Measurements from ENCODE around the gene PASK.
A peak's percentile ranks its signal among the peaks of the same experiment; 100 is the strongest.

PASK gene

GRCh38 chr2:241180495-241180894 is 31.2 kb upstream of the PASK start:
- no peak for DNase-seq (ENCODE audit: low read depth in 2 of 2)

- peak in 1 of 2 donors; percentile 8 for DNase-seq (ENCODE audit: low read depth in 2 of 2)
These were observed 30.6 kb upstream of the PASK start for GRCh38 chr2:241179899-241180298.

GRCh38 chr2:241178961-241179360 is 29.7 kb upstream of the PASK start:
- no peak for DNase-seq (ENCODE audit: low read depth in 2 of 2)

GRCh38 chr2:241177526-241178334 is 28.5 kb upstream of the PASK start:
- no peak for DNase-seq (ENCODE audit: low read depth in 2 of 2)

GRCh38 chr2:241173557-241173956 is 24.3 kb upstream of the PASK start:
- DNase-seq (ENCODE audit: low read depth in 2 of 2): no peak

- no peak for DNase-seq (ENCODE audit: low read depth in 2 of 2)
These were observed 19.1 kb upstream of the PASK start for GRCh38 chr2:241168366-241168765.

GRCh38 chr2:241163601-241164118 is 14.4 kb upstream of the PASK start:
- DNase-seq (ENCODE audit: low read depth in 2 of 2): no peak

GRCh38 chr2:241161646-241162281 is 12.5 kb upstream of the PASK start:
- DNase-seq (ENCODE audit: low read depth in 2 of 2): no peak

- DNase-seq (ENCODE audit: low read depth in 2 of 2): no peak
These were observed 11.0 kb upstream of the PASK start for GRCh38 chr2:241160318-241160717.

- no peak for DNase-seq (ENCODE audit: low read depth in 2 of 2)
These were observed 9.8 kb upstream of the PASK start for GRCh38 chr2:241159116-241159515.

- no peak for DNase-seq (ENCODE audit: low read depth in 2 of 2)
These were observed 9.3 kb upstream of the PASK start for GRCh38 chr2:241158546-241158900.

- no peak for DNase-seq (ENCODE audit: low read depth in 2 of 2)
These were observed 8.7 kb upstream of the PASK start for GRCh38 chr2:241157841-241158545.

GRCh38 chr2:241156971-241157441 is 7.7 kb upstream of the PASK start:
- DNase-seq (ENCODE audit: low read depth in 2 of 2): no peak

- no peak for DNase-seq (ENCODE audit: low read depth in 2 of 2)
These were observed 6.7 kb upstream of the PASK start for GRCh38 chr2:241155936-241156335.

GRCh38 chr2:241154915-241155314 is 5.6 kb upstream of the PASK start:
- DNase-seq (ENCODE audit: low read depth in 2 of 2): peak in 1 of 2 donors; percentile 29

- no peak for DNase-seq (ENCODE audit: low read depth in 2 of 2)
These were observed 4.3 kb upstream of the PASK start for GRCh38 chr2:241153616-241154015.

GRCh38 chr2:241151934-241152660 is 2.8 kb upstream of the PASK start:
- no peak for DNase-seq (ENCODE audit: low read depth in 2 of 2)

- DNase-seq (ENCODE audit: low read depth in 2 of 2): no peak
These were observed 1.6 kb upstream of the PASK start for GRCh38 chr2:241150660-241151530.

GRCh38 chr2:241149925-241150659 is 820 bp upstream of the PASK start, which contains the start of gene PPP1R7:
PPP1R7 (plus strand) TSS chr2:241150467; CDS start chr2:241150496, 29 bp downstream.
- DNase-seq (ENCODE audit: low read depth in 2 of 2): peak; percentile 89 to 93

GRCh38 chr2:241149675-241149924 is 328 bp upstream of the PASK start:
- no peak for DNase-seq (ENCODE audit: low read depth in 2 of 2)

Data from stimulated activated CD8-positive, alpha-beta memory T cell treated with anti-CD3 and anti-CD28 coated beads, Interleukin-2, amount 100 ng/mL, for 48 hours (primary cell).